Lower leg skin (tissue), 3 donors: ENCODE measurements around the gene SCRN1.

Experiments used
- POLR2A ChIP-seq, 2 donors: fragments of 450-650 bp; IDR thresholded peaks; one replicate each; pipeline ENCODE4 v1.6.1; 2016 to 2017; ENCODE audit warnings: antibody characterized with exemption in 2 of 2, mild to moderate bottlenecking in 1 of 2, moderate library complexity in 1 of 2
- TF ChIP-seq, protein P1 (sequence below), 3 donors: fragments of 450-650 bp; IDR thresholded peaks; one replicate each; pipeline ENCODE4 v1.5.1; 2016; ENCODE audit warnings: antibody characterized with exemption in 3 of 3, mild to moderate bottlenecking in 3 of 3, moderate library complexity in 2 of 3

DNA sequence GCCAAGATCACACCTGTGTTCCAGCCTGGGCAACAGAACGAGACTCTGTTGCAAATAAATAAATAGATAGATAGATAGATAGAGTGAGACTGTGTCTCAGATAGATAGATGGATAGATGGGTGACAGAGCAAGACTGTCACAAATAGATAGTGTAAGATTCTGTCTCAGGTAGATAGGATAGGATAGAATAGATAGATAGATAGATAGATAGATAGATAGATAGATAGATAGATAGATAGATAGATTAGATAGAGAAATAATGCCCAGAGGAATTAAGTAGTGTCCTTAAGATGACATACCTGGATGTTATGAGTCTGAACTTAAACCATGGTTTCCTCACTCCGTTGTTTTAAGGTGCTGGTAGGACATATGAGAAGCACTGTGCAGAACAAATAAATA, 46.6 kb upstream of the SCRN1 start:
- TF ChIP-seq, protein P1, sequence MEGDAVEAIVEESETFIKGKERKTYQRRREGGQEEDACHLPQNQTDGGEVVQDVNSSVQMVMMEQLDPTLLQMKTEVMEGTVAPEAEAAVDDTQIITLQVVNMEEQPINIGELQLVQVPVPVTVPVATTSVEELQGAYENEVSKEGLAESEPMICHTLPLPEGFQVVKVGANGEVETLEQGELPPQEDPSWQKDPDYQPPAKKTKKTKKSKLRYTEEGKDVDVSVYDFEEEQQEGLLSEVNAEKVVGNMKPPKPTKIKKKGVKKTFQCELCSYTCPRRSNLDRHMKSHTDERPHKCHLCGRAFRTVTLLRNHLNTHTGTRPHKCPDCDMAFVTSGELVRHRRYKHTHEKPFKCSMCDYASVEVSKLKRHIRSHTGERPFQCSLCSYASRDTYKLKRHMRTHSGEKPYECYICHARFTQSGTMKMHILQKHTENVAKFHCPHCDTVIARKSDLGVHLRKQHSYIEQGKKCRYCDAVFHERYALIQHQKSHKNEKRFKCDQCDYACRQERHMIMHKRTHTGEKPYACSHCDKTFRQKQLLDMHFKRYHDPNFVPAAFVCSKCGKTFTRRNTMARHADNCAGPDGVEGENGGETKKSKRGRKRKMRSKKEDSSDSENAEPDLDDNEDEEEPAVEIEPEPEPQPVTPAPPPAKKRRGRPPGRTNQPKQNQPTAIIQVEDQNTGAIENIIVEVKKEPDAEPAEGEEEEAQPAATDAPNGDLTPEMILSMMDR (IDR thresholded peaks at IDR 0.05), result no peak
- no peak for TF ChIP-seq POLR2A (IDR thresholded peaks at IDR 0.05)
